HG02943 (cell line): ENCODE data around the gene ZNG1A.
"Not testable (repeated sequence)": the region's sequence is repeated elsewhere in the genome, so short reads cannot be mapped to it uniquely, and the experiment has no call there.

Experiments
- ATAC-seq: cut with Tn5 transposase; IDR thresholded peaks from one replicate; pipeline ENCODE4 v1.9.1; 2021; ENCODE audit warnings: mild to moderate bottlenecking, low read depth, moderate library complexity; ENCODE audit not compliant: unreplicated experiment

The ZNG1A gene

DNA sequence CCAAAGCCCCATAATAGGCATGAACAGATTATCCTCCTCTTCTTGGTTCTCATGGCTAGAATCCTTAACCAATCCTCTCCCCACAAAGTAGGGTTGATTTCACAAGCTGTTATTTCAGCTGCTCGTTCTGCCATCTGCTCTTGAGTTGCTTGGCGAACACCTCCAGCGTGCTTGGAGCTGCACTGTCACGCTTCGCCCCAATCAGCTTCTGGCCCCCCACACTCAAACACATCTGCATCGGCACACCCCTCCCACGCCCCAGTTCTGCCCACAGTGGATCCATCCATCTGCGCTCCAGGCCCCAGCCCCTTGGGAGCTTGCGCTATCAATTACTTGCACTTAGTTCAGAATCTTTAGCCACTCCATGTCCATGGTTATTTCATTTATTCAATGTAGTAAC lies 78.4 kb downstream of the ZNG1A start:
- not testable (repeated sequence) for ATAC-seq

DNA sequence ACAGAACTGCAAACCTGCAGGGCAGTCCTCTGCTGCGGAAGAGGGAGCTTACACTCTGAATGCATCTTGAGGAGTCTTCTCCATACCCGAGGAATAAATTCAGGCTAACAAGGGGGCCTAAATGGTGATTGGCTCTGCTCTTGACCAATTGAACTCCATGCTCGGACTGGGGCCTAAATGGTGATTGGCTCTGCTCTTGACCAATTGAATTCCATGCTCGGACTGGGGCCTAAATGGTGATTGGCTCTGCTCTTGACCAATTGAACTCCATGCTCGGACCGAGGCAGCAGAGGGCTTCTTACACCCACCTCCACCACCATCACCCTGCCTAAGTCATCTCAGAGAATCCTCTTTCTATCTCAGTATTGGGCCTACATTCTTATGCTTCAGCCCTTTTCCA lies 79.0 kb downstream of the ZNG1A start:
- not testable (repeated sequence) for ATAC-seq

DNA sequence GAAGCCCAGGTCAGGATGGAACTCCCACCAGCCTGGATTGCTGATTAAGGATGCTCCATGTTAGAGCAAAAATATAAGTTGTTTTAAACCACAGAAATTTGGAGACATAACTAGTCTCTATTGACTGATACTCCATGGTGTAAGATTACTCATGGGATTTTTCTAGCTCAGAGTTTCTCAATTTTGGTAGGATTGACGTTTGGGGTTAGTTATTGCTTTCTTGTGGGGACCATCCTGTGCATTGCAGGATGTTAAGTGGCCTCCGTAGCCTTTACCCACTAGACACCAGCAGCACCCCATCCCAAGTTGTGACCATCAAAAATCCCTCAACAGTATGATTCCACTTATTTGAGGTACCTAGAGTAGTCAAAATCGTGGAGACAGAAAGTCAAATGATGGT lies 80.1 kb downstream of the ZNG1A start:
- not testable (repeated sequence) for ATAC-seq

DNA sequence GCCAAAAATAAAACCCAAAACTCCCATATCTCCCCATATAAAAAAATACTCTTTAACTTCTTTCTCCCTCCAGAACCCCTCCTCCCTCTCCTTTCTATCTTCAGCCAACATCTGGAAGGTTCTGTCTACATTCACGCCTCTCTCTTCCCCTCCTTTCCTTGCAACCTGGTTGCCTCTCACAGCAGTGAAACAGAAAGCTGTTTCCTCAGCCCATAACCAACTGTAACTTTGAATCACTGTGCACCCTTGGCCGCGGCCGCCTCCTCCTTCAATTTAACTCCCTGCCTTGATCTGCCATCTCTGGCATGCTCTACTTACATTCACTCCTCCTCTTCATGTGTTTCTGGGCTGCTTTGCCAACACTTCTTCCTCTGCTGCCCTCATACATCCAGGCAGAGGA lies 83.9 kb downstream of the ZNG1A start:
- ATAC-seq, result not testable (repeated sequence)

DNA sequence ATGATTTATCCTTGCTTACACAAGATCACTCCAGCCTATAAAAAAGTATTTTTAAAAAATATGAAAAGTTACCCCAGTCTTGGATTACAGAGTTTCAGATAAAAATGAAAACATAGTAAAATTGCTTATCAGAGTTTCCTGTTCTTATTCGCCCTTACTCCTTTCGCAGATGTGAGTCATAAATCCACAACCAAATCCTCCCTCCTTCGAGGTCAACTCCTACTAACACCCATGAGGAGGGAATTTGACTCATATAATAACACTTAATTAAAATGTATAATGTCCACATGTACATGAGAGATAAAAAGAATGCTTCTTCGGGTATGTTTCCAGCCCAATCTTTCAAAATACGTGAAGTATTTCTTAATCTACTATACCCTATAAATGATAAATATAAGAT lies 84.5 kb downstream of the ZNG1A start:
- ATAC-seq, result not testable (repeated sequence)

DNA sequence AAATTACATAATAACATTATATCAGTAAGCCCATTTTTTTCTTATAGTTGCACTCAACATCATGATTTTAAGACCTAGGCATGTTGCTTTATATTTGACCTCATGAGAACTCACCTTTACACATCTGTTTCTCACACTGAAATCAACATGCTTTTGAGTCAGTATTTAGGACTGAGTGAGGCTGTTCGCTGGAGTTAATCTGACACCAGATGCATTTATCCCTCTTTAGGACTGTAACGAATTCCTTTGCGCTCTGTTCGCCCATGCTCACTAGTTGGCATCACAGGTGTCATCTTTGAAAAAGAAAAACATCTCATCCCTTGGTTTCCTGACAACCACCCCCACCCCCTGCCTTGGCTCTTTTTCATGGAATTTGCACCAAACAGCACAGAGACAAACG lies 84.9 kb downstream of the ZNG1A start:
- not testable (repeated sequence) for ATAC-seq

DNA sequence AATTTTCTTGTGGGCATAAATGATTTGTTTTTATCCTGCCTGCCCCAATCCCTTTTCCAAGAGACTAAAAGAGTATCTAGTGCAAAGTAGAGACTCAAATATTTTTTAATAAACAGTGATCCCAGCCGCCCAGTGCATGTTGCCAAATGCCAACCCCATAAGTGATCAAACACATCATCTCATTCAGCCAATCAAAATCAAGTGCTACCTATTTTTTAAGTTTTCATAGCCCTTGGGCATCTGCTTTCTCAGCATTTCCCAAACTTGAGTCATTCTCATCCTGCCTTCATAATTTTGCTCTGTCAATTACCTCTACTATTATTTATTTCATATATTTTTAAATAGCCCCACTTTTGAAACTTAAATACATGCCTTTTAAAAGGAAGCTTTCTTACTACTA lies 88.0 kb downstream of the ZNG1A start:
- not testable (repeated sequence) for ATAC-seq

DNA sequence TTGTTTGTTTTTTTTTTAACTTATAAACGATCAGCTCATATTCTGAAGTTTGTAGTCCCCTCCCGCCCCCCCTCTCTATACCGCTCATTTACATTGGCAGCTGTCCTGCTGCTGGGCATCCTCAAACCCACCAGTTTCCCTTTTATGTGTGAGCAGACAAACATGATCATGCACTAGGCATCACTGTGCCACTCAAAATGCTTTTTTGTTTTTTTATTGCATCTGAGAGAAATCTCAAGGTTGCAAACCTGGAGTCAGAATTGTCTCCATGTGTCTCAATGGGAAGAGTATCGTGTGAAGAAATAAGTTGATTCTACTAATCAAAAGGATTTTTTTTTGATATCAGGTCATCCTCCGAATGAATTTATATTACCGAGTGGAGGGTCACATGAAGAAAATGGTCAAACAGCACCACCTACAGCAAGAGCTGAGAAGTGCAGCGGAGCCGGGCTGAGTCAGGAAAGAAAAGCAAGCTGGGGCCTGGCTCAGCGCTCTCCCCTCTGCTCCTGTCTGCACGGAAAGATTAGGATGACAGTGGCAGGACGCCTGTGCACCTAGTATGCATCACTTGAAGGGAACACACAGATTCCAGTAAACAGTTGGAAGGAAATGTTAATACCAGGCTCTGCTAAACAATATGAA lies 90.3 kb downstream of the ZNG1A start:
- ATAC-seq, result not testable (repeated sequence)

DNA sequence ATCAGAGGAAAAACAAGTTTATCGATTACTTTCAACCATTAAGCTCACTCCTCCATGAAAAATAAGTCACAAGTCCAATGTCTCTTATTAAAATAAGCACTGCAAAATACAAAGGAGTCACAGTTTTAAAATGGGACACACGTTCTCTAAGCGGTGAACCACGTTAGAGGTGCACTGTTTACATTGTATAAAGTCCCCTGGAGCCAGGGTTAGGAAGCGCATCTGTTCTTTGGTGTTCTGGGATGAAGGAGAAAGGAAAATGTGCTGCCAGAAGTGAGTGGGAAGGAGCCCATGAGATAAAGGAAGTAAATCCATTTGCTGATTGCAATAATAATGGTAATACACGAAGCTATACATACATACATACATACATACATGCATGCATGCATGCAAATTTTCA lies 91.0 kb downstream of the ZNG1A start:
- ATAC-seq, result not testable (repeated sequence)

DNA sequence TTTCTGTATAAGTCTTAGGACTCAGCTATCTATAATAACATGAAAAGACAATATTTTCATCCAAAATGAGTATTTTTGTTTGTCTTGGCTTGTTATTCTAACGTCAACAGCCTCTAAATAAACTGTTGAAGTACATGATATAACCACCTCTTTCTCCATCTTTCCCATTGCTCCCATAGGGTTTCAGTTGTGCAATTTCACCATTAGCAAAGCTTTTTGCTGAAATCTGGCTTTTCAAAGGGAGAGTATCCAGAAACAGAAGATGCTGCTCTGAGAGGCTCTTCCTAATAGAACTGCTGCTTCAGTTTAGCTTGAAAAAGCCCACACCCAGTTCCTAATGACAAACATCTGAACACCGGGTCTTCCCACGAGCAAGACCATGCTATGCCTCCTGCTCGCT lies 91.8 kb downstream of the ZNG1A start:
- ATAC-seq, result not testable (repeated sequence)

DNA sequence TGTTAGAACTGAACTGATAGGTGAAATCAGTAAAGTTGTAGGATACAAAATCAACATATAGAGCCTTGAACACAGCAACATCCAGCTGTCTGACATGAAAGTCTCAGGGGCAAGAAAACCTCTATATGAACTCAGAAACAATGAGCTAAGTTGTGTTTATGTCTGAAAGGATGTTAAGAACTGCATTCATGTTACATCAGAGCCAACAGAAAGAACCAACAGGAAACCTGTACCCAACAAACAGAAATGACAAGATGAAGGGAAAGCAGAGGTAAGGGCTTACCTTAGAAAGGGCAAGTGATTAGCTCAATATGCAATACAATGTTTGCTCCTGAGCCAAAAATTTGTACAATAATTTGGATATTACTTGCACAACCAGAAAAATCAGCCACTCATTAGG lies 92.2 kb downstream of the ZNG1A start:
- not testable (repeated sequence) for ATAC-seq

DNA sequence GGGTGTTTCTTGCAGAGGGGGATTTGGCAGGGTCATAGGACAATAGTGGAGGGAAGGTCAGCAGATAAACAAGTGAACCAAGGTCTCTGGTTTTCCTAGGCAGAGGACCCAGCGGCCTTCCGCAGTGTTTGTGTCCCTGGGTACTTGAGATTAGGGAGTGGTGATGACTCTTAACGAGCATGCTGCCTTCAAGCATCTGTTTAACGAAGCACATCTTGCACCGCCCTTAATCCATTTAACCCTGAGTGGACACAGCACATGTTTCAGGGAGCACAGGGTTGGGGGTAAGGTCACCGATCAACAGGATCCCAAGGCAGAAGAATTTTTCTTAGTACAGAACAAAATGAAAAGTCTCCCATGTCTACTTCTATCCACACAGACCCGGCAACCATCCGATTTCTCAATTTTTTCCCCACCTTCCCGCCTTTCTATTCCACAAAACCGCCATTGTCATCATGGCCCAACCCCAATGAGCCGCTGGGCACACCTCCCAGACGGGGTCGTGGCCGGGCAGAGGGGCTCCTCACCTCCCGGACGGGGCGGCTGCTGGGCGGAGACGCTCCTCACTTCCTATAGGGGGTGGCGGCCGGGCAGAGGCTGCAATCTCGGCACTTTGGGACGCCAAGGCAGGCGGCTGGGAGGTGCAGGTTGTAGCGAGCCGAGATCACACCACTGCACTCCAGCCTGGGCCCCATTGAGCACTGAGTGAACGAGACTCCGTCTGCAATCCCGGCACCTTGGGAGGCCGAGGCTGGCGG lies 95.7 kb downstream of the ZNG1A start:
- ATAC-seq, result not testable (repeated sequence)

DNA sequence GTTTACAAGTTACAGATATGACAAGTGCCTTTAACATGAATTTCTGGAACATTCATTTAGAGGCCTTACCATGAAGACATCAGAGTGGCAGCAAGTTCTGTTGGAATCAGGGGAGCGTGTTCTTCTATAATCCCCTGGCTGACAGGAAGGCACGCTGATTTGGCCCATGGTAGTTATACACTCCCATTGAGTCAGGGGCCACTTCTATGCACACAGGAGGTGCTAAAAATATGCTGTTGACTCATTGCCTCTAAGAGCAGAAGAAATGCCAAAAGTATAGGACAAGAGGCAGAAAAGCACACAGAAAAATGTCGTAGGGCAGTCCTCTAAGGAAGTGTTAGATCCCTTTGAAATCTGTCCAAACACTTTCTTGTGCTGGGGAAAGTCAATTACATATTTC lies 100.5 kb downstream of the ZNG1A start:
- ATAC-seq, result not testable (repeated sequence)

DNA sequence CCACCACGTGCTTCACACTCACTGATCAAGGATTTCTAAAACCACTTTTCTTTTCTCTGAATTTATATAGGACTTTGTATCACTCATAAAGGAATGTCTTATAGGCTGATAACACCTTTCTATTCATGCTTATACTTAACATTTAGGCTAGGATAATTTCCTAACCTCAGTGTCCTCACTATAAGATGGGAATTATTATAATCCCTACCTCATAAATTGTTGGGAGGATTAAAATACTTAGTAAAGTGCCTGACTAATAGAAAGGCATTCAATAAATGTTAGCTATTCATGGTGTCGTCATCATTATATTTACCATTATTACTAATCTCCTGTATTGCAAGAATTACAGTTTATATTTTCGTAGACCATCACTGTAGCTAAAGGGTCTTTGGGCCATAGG lies 102.5 kb downstream of the ZNG1A start:
- not testable (repeated sequence) for ATAC-seq

DNA sequence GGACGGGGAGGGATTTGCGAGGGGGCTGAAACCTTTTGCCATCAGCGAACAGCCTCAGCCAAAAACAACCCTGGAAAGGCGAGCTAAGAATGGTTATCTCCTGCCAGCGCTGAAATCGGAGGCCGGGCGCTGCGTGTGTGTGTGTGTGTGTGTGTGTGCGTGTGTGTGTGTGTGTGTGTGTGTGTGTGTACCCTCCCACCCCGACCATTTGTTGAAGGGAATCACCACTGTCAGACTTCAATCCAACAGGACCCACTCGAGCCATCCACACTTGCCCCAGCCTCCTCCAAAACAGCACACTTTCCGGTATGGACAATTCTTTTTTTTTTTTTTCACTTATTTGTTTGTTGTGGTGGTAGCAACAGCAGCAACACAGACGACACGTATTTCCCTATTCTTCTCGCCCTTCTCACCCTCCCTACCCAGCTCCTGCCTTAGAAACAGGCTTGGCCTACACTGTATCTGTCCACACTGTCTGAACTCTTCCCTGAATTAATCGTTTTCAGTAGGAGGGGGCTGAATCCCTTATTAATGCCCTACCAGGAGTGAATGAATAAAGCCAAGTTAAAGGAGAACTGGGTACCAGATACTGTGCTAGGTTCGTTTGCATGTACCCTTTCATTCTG lies 104.8 kb downstream of the ZNG1A start:
- ATAC-seq, result not testable (repeated sequence)

DNA sequence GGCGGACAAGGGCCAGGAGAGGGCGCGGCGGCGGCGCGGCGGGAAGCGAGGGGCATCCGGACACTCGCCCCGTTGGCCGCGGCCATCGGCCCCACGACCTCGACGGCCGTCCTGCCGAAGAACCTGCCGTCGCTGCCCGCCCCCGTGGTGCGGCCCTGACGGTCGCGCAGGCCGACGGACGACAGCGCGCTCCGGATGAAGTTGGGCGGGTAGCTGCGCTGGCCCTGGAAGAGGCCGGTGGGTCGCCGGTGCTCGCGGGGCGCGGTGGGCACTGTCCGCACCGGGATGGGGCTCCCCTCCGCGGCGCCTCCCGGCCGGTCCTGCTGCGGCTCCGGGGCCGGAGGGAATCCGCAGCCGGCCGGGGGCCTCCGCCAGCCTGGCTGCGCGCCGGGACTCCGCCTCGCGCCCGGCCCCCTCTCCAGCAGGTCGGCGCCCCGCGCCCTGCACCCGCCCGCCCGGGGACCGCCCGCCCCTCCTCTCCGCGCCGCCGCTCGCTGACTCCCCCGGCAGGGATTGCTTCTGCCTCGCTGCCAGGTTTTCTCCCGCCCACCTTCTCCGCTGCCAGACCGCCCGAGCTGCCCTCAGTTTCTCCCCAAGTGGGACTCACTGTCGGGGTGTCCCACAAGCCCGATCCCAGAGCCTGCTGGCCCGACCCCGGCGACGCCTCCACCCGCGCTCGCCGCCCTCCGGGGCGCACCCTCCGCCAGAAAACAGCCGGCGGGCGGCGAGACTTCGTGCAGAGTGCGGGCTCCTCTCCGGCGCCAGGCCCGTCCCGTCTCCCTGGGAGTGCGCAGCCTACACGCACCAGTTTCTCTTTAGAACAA lies 105.6 kb downstream of the ZNG1A start:
- not testable (repeated sequence) for ATAC-seq
